Stimulated activated CD8-positive, alpha-beta memory T cell treated with anti-CD3 and anti-CD28 coated beads, Interleukin-7, amount 100 ng/mL, for 4 hours (primary cell): Measurements from ENCODE around the gene PCDHGA9.
A peak's percentile ranks its signal among the peaks of the same experiment; 100 is the strongest.
"Not testable (repeated sequence)": the region's sequence is repeated elsewhere in the genome, so short reads cannot be mapped to it uniquely, and the experiment has no call there.

ENCODE experiments used
- DNase-seq, 2 donors: peaks; one replicate each; pipeline ENCODE4 v3.0.0-alpha.2; 2020; ENCODE audit warnings: low read depth in 2 of 2

The PCDHGA9 gene

GRCh38 chr5:141384471-141385267 is 17.9 kb upstream of the PCDHGA9 start:
- DNase-seq, result no peak

GRCh38 chr5:141387557-141388311 is 14.8 kb upstream of the PCDHGA9 start, which contains the start of gene PCDHGB4:
Gene PCDHGB4, plus strand, starts transcription at chr5:141387698. Its CDS starts 187 bp downstream, at chr5:141387885.
- not testable (repeated sequence) for DNase-seq

GRCh38 chr5:141388661-141389060 is 13.9 kb upstream of the PCDHGA9 start:
- no peak for DNase-seq

GRCh38 chr5:141389153-141390042 is 13.2 kb upstream of the PCDHGA9 start:
- no peak for DNase-seq

- DNase-seq, result no peak
Observed at GRCh38 chr5:141392429-141393198, 10.0 kb upstream of the PCDHGA9 start, which contains the start of gene PCDHGA8. Gene PCDHGA8, plus strand, starts transcription at chr5:141392633. Its CDS starts 181 bp downstream, at chr5:141392814.

GRCh38 chr5:141393267-141393666 is 9.3 kb upstream of the PCDHGA9 start:
- DNase-seq, result no peak

GRCh38 chr5:141394401-141395187 is 8.0 kb upstream of the PCDHGA9 start:
- not testable (repeated sequence) for DNase-seq

- DNase-seq, result not testable (repeated sequence)
Observed at GRCh38 chr5:141397756-141398551, 4.6 kb upstream of the PCDHGA9 start, which contains the start of gene PCDHGB5. Gene PCDHGB5, plus strand, starts transcription at chr5:141397947. Its CDS starts 181 bp downstream, at chr5:141398128.

- DNase-seq, result no peak
Observed at GRCh38 chr5:141398608-141399007, 4.0 kb upstream of the PCDHGA9 start.

GRCh38 chr5:141399555-141400258 is 2.9 kb upstream of the PCDHGA9 start:
- DNase-seq, result no peak

- no peak for DNase-seq
Observed at GRCh38 chr5:141403387-141403786, 809 bp downstream of the PCDHGA9 start.

- DNase-seq, result not testable (repeated sequence)
Observed at GRCh38 chr5:141407790-141408505, 5.4 kb downstream of the PCDHGA9 start, which contains the start of gene PCDHGB6. Gene PCDHGB6, plus strand, starts transcription at chr5:141408021. Its CDS starts 182 bp downstream, at chr5:141408203.

GRCh38 chr5:141409598-141410306 is 7.2 kb downstream of the PCDHGA9 start:
- DNase-seq, result no peak

GRCh38 chr5:141411575-141411974 is 9.0 kb downstream of the PCDHGA9 start:
- DNase-seq, result no peak

- DNase-seq, result peak; percentile 35 to 41
Observed at GRCh38 chr5:141412854-141413539, 10.4 kb downstream of the PCDHGA9 start, which contains the start of gene PCDHGA10. Gene PCDHGA10, plus strand, starts transcription at chr5:141412987. Its CDS starts 189 bp downstream, at chr5:141413176.

GRCh38 chr5:141413540-141414069 is 11.0 kb downstream of the PCDHGA9 start:
- no peak for DNase-seq
